ENCODE results near the gene FRAT2. TPM values are rescaled to one million over a fixed set of nuclear protein-coding genes. Genes with fewer than 3 reads are reported as not detected.

Gene FRAT2
- total RNA-seq, 1 donor from 2014 or later = 8.9 TPM

- no peak for TF ChIP-seq CTCF (IDR thresholded peaks at IDR 0.05; ENCODE audit: unreplicated experiment)
- Mint-ChIP-seq H3K27ac (no peak overlapping the region), H3K9me3 (no peaks in the 10 kb centered on the region), H3K4me3 (no peak overlapping the region), H3K27me3 (ENCODE audit: low read depth) (peaks cover 11% of the 10 kb centered on the region), H3K4me1 (peaks cover 4% of the 10 kb centered on the region), H3K36me3 (no peaks in the 10 kb centered on the region)
- no peak for DNase-seq (ENCODE audit: low spot score in 2 of 2, unreplicated experiment in 2 of 2)
These were observed 19.9 kb downstream of the FRAT2 start for GRCh38 chr10:97314671-97315070.

- H3K27me3 Mint-ChIP-seq (ENCODE audit: low read depth) = peaks cover 7% of the 10 kb centered on the region
- H3K36me3 Mint-ChIP-seq = no peaks in the 10 kb centered on the region
- no peak for DNase-seq (ENCODE audit: low spot score in 2 of 2, unreplicated experiment in 2 of 2)
- no peaks in the 10 kb centered on the region for H3K9me3 Mint-ChIP-seq
- no peak overlapping the region for H3K4me3 Mint-ChIP-seq
- no peak for TF ChIP-seq CTCF (IDR thresholded peaks at IDR 0.05; ENCODE audit: unreplicated experiment)
- H3K4me1 Mint-ChIP-seq = no peaks in the 10 kb centered on the region
- H3K27ac Mint-ChIP-seq = no peak overlapping the region
These were observed 21.6 kb downstream of the FRAT2 start for GRCh38 chr10:97312897-97313296.

- no peak for DNase-seq (ENCODE audit: low spot score in 2 of 2, unreplicated experiment in 2 of 2)
- no peaks in the 10 kb centered on the region for H3K4me1 Mint-ChIP-seq
- no peaks in the 10 kb centered on the region for H3K9me3 Mint-ChIP-seq
- no peaks in the 10 kb centered on the region for H3K27me3 Mint-ChIP-seq (ENCODE audit: low read depth)
- no peak for TF ChIP-seq CTCF (IDR thresholded peaks at IDR 0.05; ENCODE audit: unreplicated experiment)
- no peak overlapping the region for H3K27ac Mint-ChIP-seq
- H3K4me3 Mint-ChIP-seq = no peak overlapping the region
- no peaks in the 10 kb centered on the region for H3K36me3 Mint-ChIP-seq
These were observed 23.4 kb downstream of the FRAT2 start for GRCh38 chr10:97311111-97311626.

GRCh38 chr10:97307866-97308780 is 26.4 kb downstream of the FRAT2 start:
- no peak overlapping the region for H3K4me3 Mint-ChIP-seq
- DNase-seq (ENCODE audit: low spot score in 2 of 2, unreplicated experiment in 2 of 2) = no peak
- no peak overlapping the region for H3K27ac Mint-ChIP-seq
- no peaks in the 10 kb centered on the region for H3K9me3 Mint-ChIP-seq
- no peaks in the 10 kb centered on the region for H3K36me3 Mint-ChIP-seq
- no peaks in the 10 kb centered on the region for H3K4me1 Mint-ChIP-seq
- no peak for TF ChIP-seq CTCF (IDR thresholded peaks at IDR 0.05; ENCODE audit: unreplicated experiment)
- H3K27me3 Mint-ChIP-seq (ENCODE audit: low read depth) = no peaks in the 10 kb centered on the region

- Mint-ChIP-seq H3K27me3 (ENCODE audit: low read depth) (no peaks in the 10 kb centered on the region), H3K9me3 (no peaks in the 10 kb centered on the region), H3K27ac (no peak overlapping the region), H3K4me1 (no peaks in the 10 kb centered on the region), H3K4me3 (no peak overlapping the region), H3K36me3 (no peaks in the 10 kb centered on the region)
- TF ChIP-seq CTCF (IDR thresholded peaks at IDR 0.05; ENCODE audit: unreplicated experiment) = no peak
- no peak for DNase-seq (ENCODE audit: low spot score in 2 of 2, unreplicated experiment in 2 of 2)
These were observed 27.1 kb downstream of the FRAT2 start for GRCh38 chr10:97307441-97307840.

All from mesothelial cell of epicardium (in vitro differentiated cells).